K562 treated with DMSO at 1 percent for 24 hours (cell line): ENCODE results near the gene RABGEF1. TPM values are rescaled to one million over a fixed set of nuclear protein-coding genes. Genes with fewer than 3 reads are reported as not detected.

Experiments
- total RNA-seq: library from RNA; unstranded; fragments of 300-600 nt; gene quantifications from 2 replicates; pipeline ENCODE4 v1.2.3, GENCODE V29; 2022; ENCODE audit warnings: low read depth; ENCODE audit not compliant: insufficient read depth

Gene RABGEF1
- total RNA-seq, result 18.7 and 24.0 TPM in 2 replicates

GRCh38 chr7:66740302-66740979 is at the start of gene RABGEF1:
TSS of gene RABGEF1 (plus strand) at chr7:66740733. CDS start at chr7:66771900, 31,167 bp downstream.

Other genes starting within 250 kb of the RABGEF1 start
- 12.5 and 17.7 TPM in 2 replicates for gene KCTD7, start 111.9 kb upstream of the RABGEF1 start, total RNA-seq
- gene TMEM248, start 180.5 kb downstream of the RABGEF1 start, total RNA-seq, result 44.3 and 58.4 TPM in 2 replicates